Natural killer cell (primary cell): ENCODE results near the gene PRPF6. TPM values are rescaled to one million over a fixed set of nuclear protein-coding genes. Genes with fewer than 3 reads are reported as not detected.
A peak's percentile ranks its signal among the peaks of the same experiment; 100 is the strongest.

Source experiments
- ATAC-seq, 3 donors: fragments of 150-1000 bp in 2 of 3; fragments of 200-7000 bp in 1 of 3; cut with Tn5 transposase; 1 replicate in 1 of 3; 2 replicates in 2 of 3; pipeline ENCODE4 v1.10.0; 2021; ENCODE audit warnings: mild to moderate bottlenecking in 2 of 3, moderate library complexity in 2 of 3
- DNase-seq, 2 donors: peaks; one replicate each; pipeline versions ENCODE4 v3.0.0 to v3.0.0-alpha.2; 2013 to 2021; ENCODE audit warnings: mixed read lengths in 1 of 2
- H3K27ac ChIP-seq: one replicate; pipeline ENCODE4 v1.5.1; 2013; ENCODE audit warnings: mild to moderate bottlenecking, low read length
- H3K27me3 ChIP-seq: one replicate; pipeline ENCODE4 v1.6.1; 2013; ENCODE audit warnings: low read length; ENCODE audit not compliant: control insufficient read depth, insufficient read depth
- H3K36me3 ChIP-seq: one replicate; pipeline ENCODE4 v1.6.1; 2013; ENCODE audit warnings: low read length; ENCODE audit not compliant: control insufficient read depth, insufficient read depth
- H3K4me1 ChIP-seq: one replicate; pipeline ENCODE4 v1.6.1; 2013; ENCODE audit warnings: low read length; ENCODE audit not compliant: control insufficient read depth, insufficient read depth
- H3K4me3 ChIP-seq: one replicate; pipeline ENCODE4 v1.5.1; 2013; ENCODE audit warnings: low read length
- H3K9me3 ChIP-seq: one replicate; pipeline ENCODE4 v1.6.1; 2013; ENCODE audit warnings: low read length; ENCODE audit not compliant: control insufficient read depth, insufficient read depth
- H3K27ac Mint-ChIP-seq, 2 donors: one replicate each; pipeline ENCODE4 v1.8.0; 2022; ENCODE audit warnings: mild to moderate bottlenecking in 2 of 2, mixed read lengths in 2 of 2, moderate library complexity in 1 of 2
- H3K27me3 Mint-ChIP-seq, 2 donors: one replicate each; pipeline ENCODE4 v1.8.0; 2022; ENCODE audit warnings: low read depth in 2 of 2, mixed read lengths in 2 of 2
- H3K36me3 Mint-ChIP-seq: one replicate; pipeline ENCODE4 v1.8.0; 2022; ENCODE audit warnings: mixed read lengths
- H3K4me1 Mint-ChIP-seq, 2 donors: one replicate each; pipeline ENCODE4 v1.8.0; 2022; ENCODE audit warnings: mixed read lengths in 2 of 2
- H3K4me3 Mint-ChIP-seq: one replicate; pipeline ENCODE4 v1.8.0; 2022; ENCODE audit warnings: mild to moderate bottlenecking, moderate library complexity, mixed read lengths
- H3K9me3 Mint-ChIP-seq, 2 donors: one replicate each; pipeline ENCODE4 v1.8.0; 2022; ENCODE audit warnings: mixed read lengths in 2 of 2
- CTCF ChIP-seq: fragments of 200-600 bp; IDR thresholded peaks from one replicate; pipeline ENCODE4 v1.8.0; 2022; ENCODE audit warnings: antibody characterized with exemption
- WGBS: methylation state at CpG from one replicate; pipeline ENCODE4 v1.1.7; 2013; ENCODE audit warnings: missing lambda C conversion rate; ENCODE audit not compliant: insufficient coverage; 5-methylcytosine and 5-hydroxymethylcytosine counted together
- intact Hi-C: fragments of 100-400 bp; cut with micrococcal nuclease; formaldehyde crosslinking; loops from one replicate; pipeline ENCODE4 v1.14.2; 2022
- total RNA-seq, 4 donors: library from RNA; stranded (reverse); fragments of 120-200 nt in 1 of 4; gene quantifications; one replicate each; pipeline versions ENCODE4 v1.2.3 to v1.2.4, GENCODE V29; 2013 to 2022

The PRPF6 gene
- total RNA-seq, 3 donors from 2014 or later (not counting 1 experiment from before 2014, with no cell fraction given): 52.7 to 63.0 (median 55.0) TPM

- no peak overlapping the region for H3K4me3 Mint-ChIP-seq
- intact Hi-C loops: no loop called here
- peaks cover 4% of the 10 kb centered on the region for H3K36me3 ChIP-seq
Measured at GRCh38 chr20:63964412-63964811, 16.5 kb upstream of the PRPF6 start.

GRCh38 chr20:63966172-63966943, 14.6 kb upstream of the PRPF6 start:
- Mint-ChIP-seq H3K4me3 (peak overlapping the region; percentile 40), H3K4me1 (peaks cover 8% of the 10 kb centered on the region in 2 donors), H3K27ac (no peak overlapping the region), H3K27me3 (no peaks in the 10 kb centered on the region), H3K36me3 (no peaks in the 10 kb centered on the region), H3K9me3 (no peaks in the 10 kb centered on the region)
- Histone ChIP-seq H3K4me3 (no peak overlapping the region), H3K4me1 (peaks cover 16% of the 10 kb centered on the region), H3K27me3 (no peaks in the 10 kb centered on the region), H3K27ac (no peak overlapping the region), H3K9me3 (no peaks in the 10 kb centered on the region), H3K36me3 (peaks cover 4% of the 10 kb centered on the region)
- no peak for DNase-seq
- WGBS: 97% methylated on average over 27 of the region's 27 CpGs
- intact Hi-C loops: no loop called here
- ATAC-seq: no peak
- no peak for TF ChIP-seq CTCF

More at GRCh38 chr20:63964412-63964811, 16.5 kb upstream of the PRPF6 start:
- H3K27me3 Mint-ChIP-seq: no peaks in the 10 kb centered on the region
- H3K27ac Mint-ChIP-seq: no peak overlapping the region
- no peak overlapping the region for H3K27ac ChIP-seq
- H3K4me1 ChIP-seq: peaks cover 9% of the 10 kb centered on the region
- peaks cover 8% of the 10 kb centered on the region in 2 donors for H3K4me1 Mint-ChIP-seq
- no peaks in the 10 kb centered on the region for H3K27me3 ChIP-seq
- no peaks in the 10 kb centered on the region for H3K9me3 Mint-ChIP-seq
- no peaks in the 10 kb centered on the region for H3K36me3 Mint-ChIP-seq
- no peak for ATAC-seq
- no peak for DNase-seq
- H3K9me3 ChIP-seq: no peaks in the 10 kb centered on the region
- no peak for TF ChIP-seq CTCF
- 97% methylated on average over 16 of the region's 16 CpGs for WGBS
- H3K4me3 ChIP-seq: no peak overlapping the region

GRCh38 chr20:63966944-63967322, 14.0 kb upstream of the PRPF6 start:
- ATAC-seq (no peak), DNase-seq (no peak)
- no peak overlapping the region for H3K4me3 ChIP-seq
- H3K27me3 ChIP-seq: no peaks in the 10 kb centered on the region
- H3K27ac Mint-ChIP-seq: no peak overlapping the region
- H3K4me1 Mint-ChIP-seq: peaks cover 8% of the 10 kb centered on the region in 2 donors
- H3K4me3 Mint-ChIP-seq: no peak overlapping the region
- H3K9me3 Mint-ChIP-seq: no peaks in the 10 kb centered on the region
- peaks cover 2% of the 10 kb centered on the region for H3K36me3 ChIP-seq
- no peaks in the 10 kb centered on the region for H3K36me3 Mint-ChIP-seq
- WGBS: 98% methylated on average over 13 of the region's 13 CpGs
- H3K4me1 ChIP-seq: peaks cover 16% of the 10 kb centered on the region
- no peak for TF ChIP-seq CTCF
- H3K27me3 Mint-ChIP-seq: no peaks in the 10 kb centered on the region
- no peak overlapping the region for H3K27ac ChIP-seq
- intact Hi-C loops: no loop called here
- no peaks in the 10 kb centered on the region for H3K9me3 ChIP-seq
